Caco-2 (cell line): Measurements from ENCODE around the gene CLSTN2. TPM values are rescaled to one million over a fixed set of nuclear protein-coding genes. Genes with fewer than 3 reads are reported as not detected.

ENCODE experiments used
- BruUV-seq: library from RNA; stranded (reverse); fragments of 400-500 nt; replicated peaks from 2 replicates; lab custom pipeline; 2021; lab: Mats Ljungman, UMichigan
- CTCF ChIA-PET: fragments of 300-600 bp; sonication (Branson Sonifier 250); formaldehyde crosslinking; loops from one replicate; lab custom pipeline; 2022; ENCODE audit warnings: antibody characterized with exemption; lab: Charles Lee
- POLR2A ChIA-PET: fragments of 300-600 bp; sonication (Branson Sonifier 250); formaldehyde crosslinking; loops from one replicate; lab custom pipeline; 2022; ENCODE audit warnings: antibody characterized with exemption; lab: Charles Lee
- DNase-seq, 2 experiments: peaks; one replicate each; pipeline versions ENCODE4 v3.0.0 to v3.0.0-alpha.2; 2020 to 2022
- H3K27me3 ChIP-seq: replicated peaks from 2 replicates; pipeline ENCODE4 v1.6.0; 2011; ENCODE audit warnings: low read length; ENCODE audit not compliant: control insufficient read depth, insufficient read depth
- H3K36me3 ChIP-seq: 2 replicates; pipeline ENCODE4 v1.5.1; 2011; ENCODE audit warnings: low read length; ENCODE audit not compliant: control insufficient read depth, insufficient read depth
- H3K4me1 ChIP-seq: fragments of 250-450 bp; sonication (Bioruptor Pico); 2 replicates; pipeline ENCODE4 v1.5.1; 2020; ENCODE audit warnings: mild to moderate bottlenecking
- H3K4me3 ChIP-seq: 2 replicates; pipeline ENCODE4 v1.5.1; 2011; ENCODE audit warnings: low read depth, mild to moderate bottlenecking, control low read depth, low read length
- H3K9me3 ChIP-seq: fragments of 250-450 bp; sonication (Bioruptor Pico); 2 replicates; pipeline ENCODE4 v1.5.1; 2020; ENCODE audit warnings: mild to moderate bottlenecking, moderate library complexity
- H3K27ac Mint-ChIP-seq: one replicate; pipeline ENCODE4 v1.8.0; 2022; ENCODE audit warnings: mixed read lengths; ENCODE audit not compliant: unreplicated experiment
- H3K27me3 Mint-ChIP-seq: one replicate; pipeline ENCODE4 v1.8.0; 2022; ENCODE audit warnings: mixed read lengths; ENCODE audit not compliant: insufficient read depth, unreplicated experiment
- H3K36me3 Mint-ChIP-seq: one replicate; pipeline ENCODE4 v1.8.0; 2022; ENCODE audit warnings: mild to moderate bottlenecking, mixed read lengths; ENCODE audit not compliant: insufficient read depth, unreplicated experiment
- H3K4me1 Mint-ChIP-seq: one replicate; pipeline ENCODE4 v1.8.0; 2022; ENCODE audit warnings: low read depth, mixed read lengths; ENCODE audit not compliant: unreplicated experiment
- H3K4me3 Mint-ChIP-seq: one replicate; pipeline ENCODE4 v1.8.0; 2022; ENCODE audit warnings: mild to moderate bottlenecking, moderate library complexity, mixed read lengths; ENCODE audit not compliant: unreplicated experiment
- H3K9me3 Mint-ChIP-seq: one replicate; pipeline ENCODE4 v1.8.0; 2022; ENCODE audit warnings: mixed read lengths; ENCODE audit not compliant: unreplicated experiment
- CTCF ChIP-seq, 2 experiments: fragments of 200-600 bp in 1 of 2; IDR thresholded peaks; 1 replicate in 1 of 2; 2 replicates in 1 of 2; pipeline versions ENCODE4 v1.5.1 to v1.8.0; 2011 to 2022; ENCODE audit warnings: antibody characterized with exemption in 1 of 2, control low read depth in 1 of 2, inconsistent platforms in 1 of 2, low read depth in 1 of 2, low read length in 1 of 2, mild to moderate bottlenecking in 1 of 2, moderate library complexity in 1 of 2; ENCODE audit not compliant: insufficient read depth in 1 of 2, severe bottlenecking in 1 of 2, unreplicated experiment in 1 of 2
- intact Hi-C: fragments of 100-400 bp; cut with micrococcal nuclease; formaldehyde crosslinking; loops from one replicate; pipeline ENCODE4 v1.10.0; 2022; ENCODE audit not compliant: unreplicated experiment
- total RNA-seq: library from RNA; stranded (reverse); gene quantifications from 2 replicates; pipeline ENCODE4 v1.2.3, GENCODE V29; 2022

CLSTN2 gene
- total RNA-seq, 1 experiment from 2014 or later = 26.1 TPM

DNA sequence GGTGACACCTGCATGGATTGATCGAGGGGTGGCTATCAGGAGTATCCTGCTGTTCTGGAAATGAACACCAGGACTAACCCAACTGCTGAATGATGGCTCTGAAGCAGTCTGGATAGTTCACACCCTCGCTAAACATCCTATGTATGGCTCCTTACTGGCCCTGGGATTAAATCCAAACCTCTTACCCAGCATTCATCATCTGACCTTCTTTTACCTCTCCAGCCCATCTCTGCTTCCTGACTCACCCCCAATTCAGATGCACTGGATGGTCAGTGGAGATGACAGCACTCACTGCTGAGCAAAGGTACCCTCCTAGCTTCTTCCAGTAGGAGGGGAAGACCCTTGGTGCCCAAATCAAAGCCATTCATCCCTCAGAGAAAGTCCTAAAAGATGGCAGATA is 507.6 kb downstream of the CLSTN2 start:
- Histone ChIP-seq H3K27me3 (no peaks in the 10 kb centered on the region), H3K9me3 (no peaks in the 10 kb centered on the region), H3K36me3 (no peaks in the 10 kb centered on the region), H3K4me1 (no peaks in the 10 kb centered on the region), H3K4me3 (no peak overlapping the region)
- CTCF ChIA-PET = no interaction called here
- Mint-ChIP-seq H3K36me3 (no peaks in the 10 kb centered on the region), H3K27me3 (no peaks in the 10 kb centered on the region), H3K27ac (no peak overlapping the region), H3K4me1 (no peaks in the 10 kb centered on the region), H3K9me3 (no peaks in the 10 kb centered on the region), H3K4me3 (no peak overlapping the region)
- POLR2A ChIA-PET = no interaction called here
- intact Hi-C loops = no loop called here
- DNase-seq = no peak
- no TSS peak for BruUV-seq
- TF ChIP-seq CTCF (IDR thresholded peaks at IDR 0.05; ENCODE audit: insufficient read depth in 1 of 2, low read depth in 1 of 2, low read length in 1 of 2, severe bottlenecking in 1 of 2, unreplicated experiment in 1 of 2) = no peak

DNA sequence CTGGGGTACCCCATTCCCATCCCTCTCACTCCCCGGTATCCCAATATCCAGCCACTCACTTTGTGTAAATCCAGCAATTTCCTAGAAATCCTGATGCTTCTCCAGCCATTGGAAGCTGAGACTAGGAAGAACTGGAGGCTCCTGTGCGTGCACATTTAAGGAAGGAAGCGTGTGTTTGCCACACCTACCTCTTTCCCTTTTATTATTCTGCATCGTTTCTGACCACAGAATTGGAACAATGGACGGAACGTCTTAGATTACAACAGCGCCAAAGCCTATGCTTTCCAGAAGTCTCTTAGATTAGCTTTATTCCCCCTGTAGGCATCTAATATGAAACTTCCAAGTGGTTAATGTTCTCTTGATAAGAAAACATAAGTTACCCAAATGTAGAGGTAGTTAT is 508.1 kb downstream of the CLSTN2 start:
- Histone ChIP-seq H3K27me3 (no peaks in the 10 kb centered on the region), H3K9me3 (no peaks in the 10 kb centered on the region), H3K4me1 (no peaks in the 10 kb centered on the region), H3K4me3 (no peak overlapping the region), H3K36me3 (no peaks in the 10 kb centered on the region)
- no peak for TF ChIP-seq CTCF (IDR thresholded peaks at IDR 0.05; ENCODE audit: insufficient read depth in 1 of 2, low read depth in 1 of 2, low read length in 1 of 2, severe bottlenecking in 1 of 2, unreplicated experiment in 1 of 2)
- POLR2A ChIA-PET = no interaction called here
- H3K4me1 Mint-ChIP-seq = no peaks in the 10 kb centered on the region
- no peaks in the 10 kb centered on the region for H3K36me3 Mint-ChIP-seq
- DNase-seq = no peak
- no peaks in the 10 kb centered on the region for H3K27me3 Mint-ChIP-seq
- H3K9me3 Mint-ChIP-seq = no peaks in the 10 kb centered on the region
- CTCF ChIA-PET = no interaction called here
- intact Hi-C loops = no loop called here
- no peak overlapping the region for H3K4me3 Mint-ChIP-seq
- H3K27ac Mint-ChIP-seq = no peak overlapping the region
- BruUV-seq = no TSS peak

GRCh38 chr3:140443806-140444205 is 508.8 kb downstream of the CLSTN2 start:
- no peaks in the 10 kb centered on the region for H3K36me3 ChIP-seq
- ChIA-PET POLR2A (no interaction called here), CTCF (no interaction called here)
- H3K4me3 Mint-ChIP-seq = no peak overlapping the region
- no peaks in the 10 kb centered on the region for H3K36me3 Mint-ChIP-seq
- no peaks in the 10 kb centered on the region for H3K9me3 Mint-ChIP-seq
- DNase-seq = no peak
- H3K4me3 ChIP-seq = no peak overlapping the region
- H3K4me1 Mint-ChIP-seq = no peaks in the 10 kb centered on the region
- no peak for TF ChIP-seq CTCF (IDR thresholded peaks at IDR 0.05; ENCODE audit: insufficient read depth in 1 of 2, low read depth in 1 of 2, low read length in 1 of 2, severe bottlenecking in 1 of 2, unreplicated experiment in 1 of 2)
- H3K27me3 Mint-ChIP-seq = no peaks in the 10 kb centered on the region
- intact Hi-C loops = no loop called here
- H3K27me3 ChIP-seq = no peaks in the 10 kb centered on the region
- H3K27ac Mint-ChIP-seq = no peak overlapping the region
- BruUV-seq = no TSS peak
- H3K4me1 ChIP-seq = peaks cover 2% of the 10 kb centered on the region; the same call in 1 of the 2 replicates
- H3K9me3 ChIP-seq = no peaks in the 10 kb centered on the region
